ENCODE results near the gene GMDS. TPM values are rescaled to one million over a fixed set of nuclear protein-coding genes. Genes with fewer than 3 reads are reported as not detected.
A peak's percentile ranks its signal among the peaks of the same experiment; 100 is the strongest.

The GMDS gene
- total and polyA plus RNA-seq, 7 donors: 2.8 to 6.6 (median 4.7) TPM

- WGBS, 3 donors: 18 to 29% (median 28%) methylated on average over 7 of the region's 7 CpGs
- H3K9me3 ChIP-seq: no peaks in the 10 kb centered on the region
- H3K4me1 ChIP-seq: peaks cover 8% of the 10 kb centered on the region
- H3K36me3 ChIP-seq (ENCODE audit: insufficient read depth in 1 of 2, low read depth in 1 of 2): no peaks in the 10 kb centered on the region
- no peak for TF ChIP-seq CTCF (IDR thresholded peaks at IDR 0.05)
- DNase-seq (peak; percentile 44 to 69), ATAC-seq (peak; percentile 52 to 91 (median 79))
- intact Hi-C loops (cut with DNase I): no loop called here
- H3K4me3 ChIP-seq: no peak overlapping the region
- no peaks in the 10 kb centered on the region for H3K27me3 ChIP-seq (ENCODE audit: insufficient read depth in 3 of 3, low read length in 2 of 3)
- no peak overlapping the region for H3K27ac ChIP-seq
These were observed 477.7 kb downstream of the GMDS start for GRCh38 chr6:1767481-1768246.

- Histone ChIP-seq H3K4me3 (no peak overlapping the region), H3K9me3 (no peaks in the 10 kb centered on the region), H3K27ac (no peak overlapping the region), H3K27me3 (ENCODE audit: insufficient read depth in 3 of 3, low read length in 2 of 3) (no peaks in the 10 kb centered on the region), H3K4me1 (peaks cover 8% of the 10 kb centered on the region), H3K36me3 (ENCODE audit: insufficient read depth in 1 of 2, low read depth in 1 of 2) (no peaks in the 10 kb centered on the region)
- WGBS, 3 donors: 60 to 67% (median 64%) methylated on average over 8 of the region's 8 CpGs
- no peak for TF ChIP-seq CTCF (IDR thresholded peaks at IDR 0.05)
- DNase-seq (peak in 1 of 2 donors; percentile 59), ATAC-seq (peak in 1 of 4 donors; percentile 52)
- intact Hi-C loops (cut with DNase I): no loop called here
These were observed 478.8 kb downstream of the GMDS start for GRCh38 chr6:1766654-1767053.

- Histone ChIP-seq H3K4me3 (no peak overlapping the region), H3K36me3 (ENCODE audit: insufficient read depth in 1 of 2, low read depth in 1 of 2) (no peaks in the 10 kb centered on the region), H3K27ac (no peak overlapping the region), H3K9me3 (no peaks in the 10 kb centered on the region), H3K27me3 (ENCODE audit: insufficient read depth in 3 of 3, low read length in 2 of 3) (no peaks in the 10 kb centered on the region), H3K4me1 (peaks cover 8% of the 10 kb centered on the region)
- DNase-seq (no peak), ATAC-seq (no peak)
- intact Hi-C loops (cut with DNase I): no loop called here
- TF ChIP-seq CTCF (IDR thresholded peaks at IDR 0.05): no peak
- whole genome bisulfite sequencing, 3 donors: 72 to 75% (median 73%) methylated on average over 17 of the region's 17 CpGs
These were observed 480.1 kb downstream of the GMDS start for GRCh38 chr6:1765160-1765903.

GRCh38 chr6:1764397-1764987, 480.9 kb downstream of the GMDS start:
- Histone ChIP-seq H3K4me1 (peaks cover 8% of the 10 kb centered on the region), H3K4me3 (no peak overlapping the region), H3K36me3 (ENCODE audit: insufficient read depth in 1 of 2, low read depth in 1 of 2) (no peaks in the 10 kb centered on the region), H3K27ac (no peak overlapping the region), H3K27me3 (ENCODE audit: insufficient read depth in 3 of 3, low read length in 2 of 3) (no peaks in the 10 kb centered on the region), H3K9me3 (no peaks in the 10 kb centered on the region)
- DNase-seq: no peak
- 78 to 85% (median 80%) methylated on average over 9 of the region's 9 CpGs for WGBS, 3 donors
- ATAC-seq: no peak
- no peak for TF ChIP-seq CTCF (IDR thresholded peaks at IDR 0.05)
- intact Hi-C loops (cut with DNase I): no loop called here

Data from psoas muscle (tissue), 8 donors.